RKO (cell line): ENCODE results near the gene CSF3R.

Experiments used
- DNase-seq: peaks from one replicate; pipeline ENCODE4 v3.0.0-alpha.2; 2016; ENCODE audit warnings: low spot score

CSF3R gene

DNA sequence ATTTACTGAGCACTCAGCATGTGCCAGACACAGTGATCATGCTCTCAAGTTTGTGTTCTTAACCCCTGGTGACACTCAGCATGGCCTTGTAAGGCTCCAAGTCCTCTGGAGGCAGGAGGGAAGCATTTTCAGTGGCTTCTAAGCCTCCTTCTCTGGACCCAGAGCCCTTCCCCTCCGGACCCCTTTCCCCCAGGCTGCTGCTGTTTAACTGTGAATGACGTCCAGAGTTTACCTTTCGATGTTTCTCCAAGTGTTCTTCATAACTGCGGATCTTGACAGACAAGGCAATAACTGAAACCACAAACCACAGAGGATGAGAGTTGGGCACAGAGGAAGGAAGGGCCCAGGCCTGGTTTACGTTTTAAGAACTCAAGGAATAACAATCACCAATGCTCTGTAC lies 25.0 kb downstream of the CSF3R start:
- no peak for DNase-seq

DNA sequence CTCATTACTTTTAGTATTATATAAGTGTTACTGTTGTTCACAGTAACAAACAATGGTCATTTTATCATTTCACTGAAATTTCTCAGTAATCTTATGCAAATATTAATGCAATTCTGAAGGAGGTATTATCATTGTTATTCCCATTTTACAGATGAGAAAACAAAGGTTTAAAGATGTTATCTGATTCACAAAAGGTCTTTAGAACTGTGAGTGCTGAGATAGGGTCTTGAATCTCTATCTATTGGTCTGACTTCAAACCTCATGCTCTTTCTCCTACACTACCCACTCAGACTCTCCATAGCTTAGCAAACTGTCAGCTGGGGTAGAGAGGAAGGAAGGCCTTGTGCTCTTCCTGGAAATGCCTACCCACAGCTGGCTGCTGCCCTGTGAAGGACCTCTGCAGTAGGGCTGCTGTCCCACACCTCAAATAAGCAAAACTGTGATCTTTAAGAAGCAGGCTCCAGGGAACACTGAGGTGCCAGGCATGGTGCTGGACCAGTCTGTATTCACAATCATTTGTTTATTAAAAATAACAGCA lies 26.3 kb downstream of the CSF3R start:
- no peak for DNase-seq

DNA sequence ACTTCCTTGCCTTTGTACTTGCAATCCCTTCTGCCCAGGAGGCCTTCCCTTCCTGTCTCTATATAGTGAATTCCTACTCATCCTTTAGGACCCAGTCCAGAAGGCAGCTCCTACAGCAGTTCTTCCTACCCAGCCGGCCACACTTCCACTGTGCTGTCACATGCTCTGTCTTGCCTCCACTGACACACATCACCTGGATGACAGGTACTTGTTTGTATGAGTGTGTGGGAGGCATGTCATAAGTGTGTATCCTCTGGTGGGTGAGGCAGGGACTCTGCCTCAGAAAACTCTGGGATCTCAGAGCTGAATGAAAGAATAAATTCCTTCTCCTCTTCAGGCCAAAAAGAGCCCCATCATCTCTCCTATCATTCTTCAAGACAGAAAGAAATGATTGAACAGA lies 27.3 kb downstream of the CSF3R start:
- no peak for DNase-seq

DNA sequence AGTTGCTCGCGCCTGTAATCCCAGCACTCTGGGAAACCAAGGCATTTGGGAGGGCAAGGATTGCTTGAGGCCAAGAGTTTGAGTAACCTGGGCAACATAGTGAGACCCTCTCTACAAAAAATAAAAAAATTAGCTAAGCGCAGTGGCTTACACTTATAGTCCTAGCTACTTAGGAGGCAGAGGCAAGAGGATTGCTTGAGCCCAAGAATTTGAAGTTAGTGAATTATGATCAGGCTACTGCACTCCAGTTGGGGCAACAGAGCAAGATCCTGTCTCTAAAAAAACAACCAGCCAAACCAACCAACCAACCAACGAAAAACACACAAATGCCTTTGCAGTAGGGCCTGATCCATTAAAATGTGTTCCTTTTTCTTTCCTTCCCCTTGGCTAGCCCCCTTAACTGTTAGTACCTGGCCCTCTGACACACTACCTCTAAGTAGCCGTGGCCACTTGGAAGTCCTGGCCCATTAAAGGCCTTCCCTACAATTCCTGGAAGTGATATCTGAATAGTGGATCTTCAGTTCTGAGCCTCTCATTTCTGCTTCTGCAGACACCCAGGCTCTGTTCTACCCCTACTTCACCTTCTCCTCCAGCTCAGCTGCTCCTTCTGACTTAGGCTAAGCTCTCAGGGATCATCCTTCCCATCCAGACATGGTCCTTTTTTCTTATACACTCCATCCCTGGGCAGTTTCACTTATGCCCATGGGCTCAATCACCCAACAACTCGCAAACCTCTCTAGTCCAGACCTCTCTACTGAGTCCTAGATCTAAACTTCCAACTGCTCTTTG lies 28.9 kb downstream of the CSF3R start:
- DNase-seq, result no peak

DNA sequence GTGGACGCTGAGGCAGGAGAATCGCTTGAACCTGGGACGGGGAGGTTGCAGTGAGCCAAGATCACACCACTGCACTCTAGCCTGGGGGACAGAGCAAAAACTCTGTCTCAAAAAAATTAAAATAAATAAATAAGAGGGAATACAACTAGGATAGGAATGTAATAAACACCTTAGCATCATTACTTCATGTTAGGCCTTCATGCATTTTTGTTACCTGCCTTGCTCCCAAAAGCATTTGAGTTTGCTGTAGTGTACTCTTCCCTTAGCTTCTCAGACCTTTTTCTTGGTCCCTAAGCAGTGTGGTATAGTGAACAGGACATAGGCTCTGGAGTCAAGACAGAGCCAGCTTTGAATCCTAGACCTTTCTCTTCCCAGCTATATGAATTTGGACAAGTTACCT lies 29.7 kb downstream of the CSF3R start:
- DNase-seq, result no peak

DNA sequence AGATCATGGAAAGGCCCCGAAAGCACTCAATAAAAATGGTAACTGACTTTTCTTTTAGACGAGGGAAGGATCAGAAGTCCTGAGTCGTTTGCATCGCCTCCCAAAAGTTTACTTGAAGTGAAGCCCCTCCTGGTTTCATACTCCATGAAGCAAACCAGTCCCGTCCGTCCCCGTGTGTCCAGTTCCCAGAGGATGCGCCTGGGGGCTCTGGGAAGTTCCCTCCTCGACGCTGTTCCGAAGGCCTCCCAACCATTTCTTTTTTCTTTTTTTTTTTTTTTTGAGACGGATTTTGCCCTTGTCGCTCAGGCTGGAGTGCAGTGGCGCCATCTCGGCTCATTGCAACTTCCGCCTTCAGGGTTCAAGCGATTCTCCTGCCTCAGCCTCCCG lies 31.8 kb downstream of the CSF3R start:
- no peak for DNase-seq

DNA sequence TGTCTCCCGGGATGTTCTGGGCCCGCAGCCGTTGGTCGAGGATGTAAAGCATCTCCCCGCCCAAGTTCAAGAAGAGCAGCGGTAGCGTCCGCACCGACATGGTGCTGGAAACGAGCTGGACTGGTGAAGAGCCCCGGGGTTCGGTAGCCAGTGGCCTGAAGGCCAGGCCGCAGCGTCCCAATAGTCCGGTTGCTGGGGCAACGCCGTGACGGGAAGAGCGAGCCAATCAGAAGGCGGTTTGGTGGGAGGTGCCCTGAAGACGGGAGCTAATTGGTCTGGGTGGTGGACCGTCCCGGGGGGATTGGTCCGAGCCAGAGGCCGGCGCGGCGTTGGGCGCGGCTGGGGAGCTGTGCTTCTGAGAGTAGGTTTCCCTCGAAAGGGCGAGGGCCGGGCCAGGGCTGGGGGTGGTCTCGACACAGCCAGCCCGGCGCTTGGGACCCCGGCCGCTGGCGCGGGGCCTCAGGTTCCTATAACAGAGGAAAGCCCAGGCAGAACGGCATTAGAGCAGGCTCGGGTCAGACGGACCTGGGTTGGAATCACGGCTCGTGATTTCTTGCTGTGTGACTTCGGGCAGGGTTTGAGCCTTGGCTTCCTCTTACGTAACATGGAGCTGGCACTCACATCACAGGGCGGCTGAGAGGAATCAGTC lies 32.3 kb downstream of the CSF3R start, which contains the start of gene OSCP1:
OSCP1 (minus strand) TSS at position 182 of the 649 bp plus-strand sequence; CDS start at position 100, 82 bp downstream.
- peak; percentile 97 for DNase-seq

DNA sequence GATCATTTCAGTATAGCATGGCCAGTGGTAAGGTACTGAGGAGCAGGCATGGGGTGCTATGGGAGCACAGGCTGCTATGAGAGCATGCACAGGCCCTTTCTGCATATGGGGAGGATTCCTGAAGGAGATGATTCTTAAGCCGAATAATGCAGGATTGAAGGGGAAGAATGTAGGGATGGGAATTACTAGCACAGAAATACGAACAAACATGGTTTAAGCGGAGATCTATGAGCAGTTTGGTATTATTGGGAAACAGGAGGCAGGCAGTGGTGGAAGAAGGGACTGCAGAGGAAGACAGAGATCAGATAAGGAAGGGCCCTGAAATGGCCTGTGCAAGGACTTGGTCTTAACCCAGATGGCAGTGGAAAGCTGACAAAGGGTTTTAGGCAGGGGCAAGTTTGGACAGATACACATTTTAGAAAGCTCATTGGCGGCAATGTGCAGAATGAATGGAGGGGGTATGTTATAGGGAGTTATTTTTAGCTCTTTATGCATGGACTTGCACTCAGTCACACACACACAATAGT lies 34.1 kb downstream of the CSF3R start:
- no peak for DNase-seq

DNA sequence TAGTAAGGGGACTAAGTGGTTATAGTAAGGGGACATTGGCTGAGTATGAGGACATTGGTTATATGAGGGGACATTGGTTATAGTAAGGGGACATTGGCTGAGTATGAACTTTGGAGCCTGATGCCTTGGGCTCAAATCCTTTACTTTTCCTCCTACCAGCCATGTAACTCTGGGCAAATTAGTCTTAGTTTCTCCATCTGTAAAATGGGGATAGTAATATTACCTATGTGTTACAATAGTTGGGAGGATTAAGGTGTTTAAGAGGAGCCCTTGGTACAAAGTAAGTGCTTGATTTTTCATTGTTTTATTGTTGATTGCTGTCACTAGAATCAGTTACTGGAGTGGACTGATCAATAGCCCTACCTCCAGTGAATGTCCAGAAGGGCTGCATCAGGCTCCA lies 35.3 kb downstream of the CSF3R start:
- DNase-seq, result no peak

DNA sequence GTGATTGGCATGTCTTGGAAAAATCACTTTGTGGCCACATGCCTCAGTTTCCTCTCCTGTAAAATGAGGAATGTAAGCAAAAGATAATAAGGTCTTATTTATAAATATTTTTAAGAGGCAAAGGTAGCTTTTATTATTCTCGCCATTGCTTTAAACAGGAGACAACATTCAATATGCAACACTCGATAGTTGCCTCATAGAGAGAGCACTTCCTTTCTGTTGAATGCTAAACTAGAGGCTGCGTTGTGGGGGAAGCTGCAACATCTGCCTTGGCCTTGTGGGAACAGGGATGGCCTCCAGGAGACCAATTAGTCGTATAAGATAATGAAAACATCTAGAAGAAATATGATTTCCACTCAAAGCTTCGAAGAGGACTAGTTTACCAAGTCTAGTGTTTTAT lies 36.0 kb downstream of the CSF3R start:
- no peak for DNase-seq

DNA sequence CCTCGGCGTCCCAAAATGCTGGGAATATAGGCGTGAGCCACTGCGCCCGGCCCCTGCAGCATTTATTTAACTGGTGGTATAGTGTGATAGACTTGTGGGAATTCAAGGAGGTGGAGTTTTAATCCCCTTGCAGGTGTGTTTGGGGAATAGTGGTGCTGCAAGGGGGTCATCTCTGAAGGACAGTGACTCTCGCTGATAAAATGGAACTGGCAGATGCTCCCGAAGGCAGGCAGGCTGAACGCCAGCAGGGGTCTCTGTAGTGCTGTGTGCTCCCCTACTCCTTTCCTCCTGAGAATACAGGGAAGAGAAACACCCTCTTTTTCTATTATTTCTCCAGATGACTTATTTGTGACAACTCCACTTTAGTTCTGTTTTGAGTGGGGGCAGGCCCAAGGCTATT lies 36.4 kb downstream of the CSF3R start:
- no peak for DNase-seq

DNA sequence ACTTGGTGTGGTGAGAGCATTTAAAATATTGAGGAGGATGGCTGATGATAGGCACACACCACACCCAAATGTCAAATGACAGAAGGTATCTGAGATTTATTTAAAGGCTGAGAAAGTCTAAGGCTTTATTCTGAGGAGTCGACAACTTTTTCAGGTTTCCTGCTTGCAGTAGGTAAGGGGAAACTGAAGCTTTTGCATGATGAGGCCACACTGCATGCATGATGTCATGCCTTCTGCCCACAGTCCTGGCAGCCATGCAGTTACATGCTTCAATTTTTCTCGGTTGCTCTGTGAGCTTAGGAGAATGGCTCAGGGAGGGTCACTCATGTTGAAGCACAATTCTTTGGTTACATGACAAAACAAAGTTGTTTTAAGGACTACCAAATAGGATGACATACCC lies 39.4 kb downstream of the CSF3R start:
- DNase-seq, result no peak

DNA sequence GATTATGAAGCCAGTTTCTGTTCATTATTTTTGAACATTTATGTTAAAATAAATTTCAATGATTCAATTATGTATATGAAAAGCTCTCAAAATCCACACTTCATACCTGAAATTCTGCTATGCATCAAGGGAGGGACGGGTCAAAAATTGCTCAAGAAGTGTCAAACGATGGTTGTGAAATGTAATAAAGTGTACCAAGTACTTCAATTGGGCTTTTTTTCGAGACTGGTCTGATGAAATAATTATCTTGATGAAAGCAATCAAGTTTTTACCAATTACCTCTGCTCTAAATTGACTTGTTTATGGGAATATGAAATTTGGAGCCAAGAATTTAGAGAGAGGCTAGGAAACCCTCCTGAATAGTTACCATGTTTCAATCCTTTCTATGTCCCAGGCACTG lies 40.4 kb downstream of the CSF3R start:
- DNase-seq, result no peak

DNA sequence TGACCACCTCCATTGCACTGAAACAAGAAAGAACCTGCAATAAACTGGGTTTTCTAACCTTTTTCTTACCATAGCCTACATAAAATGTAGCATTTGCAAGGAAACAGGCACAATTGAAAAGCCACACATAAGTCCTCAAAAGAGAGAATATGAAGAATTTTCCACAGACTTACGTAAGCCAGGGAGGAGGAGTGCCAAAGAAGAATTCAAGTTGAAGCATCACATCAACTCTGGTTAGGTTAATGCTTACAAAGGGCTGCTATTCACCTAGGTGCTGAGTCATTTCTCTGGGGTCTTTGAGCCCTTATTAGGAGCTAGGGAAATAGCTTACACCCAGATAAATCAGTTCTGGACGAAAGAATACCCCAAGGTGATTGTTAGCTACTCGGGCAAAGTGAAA lies 42.1 kb downstream of the CSF3R start:
- no peak for DNase-seq

DNA sequence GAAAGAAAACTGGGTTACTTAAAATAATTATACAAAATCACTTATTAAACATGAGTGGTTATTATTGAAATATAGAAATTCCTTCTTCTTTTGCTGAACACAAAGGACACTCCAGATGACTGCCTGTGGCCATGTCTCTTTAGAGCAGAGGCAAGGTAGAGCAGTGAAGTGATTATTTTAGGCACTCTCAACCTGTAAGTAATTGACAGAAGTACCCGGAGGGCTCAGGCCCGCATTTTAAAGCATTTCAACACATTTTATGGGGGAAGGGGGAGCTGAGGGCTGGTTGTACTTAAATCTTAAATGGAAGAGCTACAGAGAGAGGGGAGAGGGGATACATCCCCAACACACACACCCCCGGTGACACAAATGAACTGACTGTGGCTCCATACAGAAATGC lies 42.7 kb downstream of the CSF3R start:
- DNase-seq, result no peak

DNA sequence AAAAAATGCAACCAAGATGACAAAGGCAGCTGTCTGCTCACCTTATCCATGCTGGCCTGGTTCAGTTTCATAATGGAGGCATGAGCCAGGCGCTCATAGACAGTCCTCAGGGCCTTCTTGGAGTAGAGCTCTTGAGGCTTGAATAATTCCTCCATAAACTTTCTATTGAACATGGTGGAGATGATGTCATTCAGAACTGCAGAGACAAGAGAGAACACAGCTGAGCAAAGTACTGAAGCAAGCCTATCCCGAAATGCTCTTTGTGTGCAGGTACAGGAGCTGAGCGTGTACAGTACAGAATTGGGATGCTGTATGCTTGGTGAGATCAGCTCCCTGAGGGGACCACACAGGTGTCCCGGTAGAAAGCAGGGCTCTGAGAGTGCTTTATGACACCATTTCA lies 44.0 kb downstream of the CSF3R start:
- no peak for DNase-seq

DNA sequence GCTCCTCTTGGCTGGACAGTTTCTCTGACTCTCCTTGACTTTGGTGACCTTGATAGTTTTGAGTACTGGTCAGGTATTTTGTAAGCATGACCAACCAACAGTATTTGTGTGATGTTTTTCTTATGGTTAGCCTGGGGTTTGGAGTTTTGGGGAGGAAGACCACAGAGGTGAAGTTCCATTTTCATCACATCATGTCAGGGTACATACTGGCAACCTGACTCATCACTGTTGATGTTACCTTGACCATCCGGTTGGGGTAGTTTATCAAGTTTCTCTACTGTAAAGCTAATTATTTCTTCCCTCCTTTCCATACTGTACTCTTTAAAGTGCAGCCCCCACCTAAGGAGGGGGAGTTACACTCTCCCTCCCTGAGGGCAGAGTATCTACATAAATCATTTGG lies 45.9 kb downstream of the CSF3R start:
- DNase-seq, result no peak

DNA sequence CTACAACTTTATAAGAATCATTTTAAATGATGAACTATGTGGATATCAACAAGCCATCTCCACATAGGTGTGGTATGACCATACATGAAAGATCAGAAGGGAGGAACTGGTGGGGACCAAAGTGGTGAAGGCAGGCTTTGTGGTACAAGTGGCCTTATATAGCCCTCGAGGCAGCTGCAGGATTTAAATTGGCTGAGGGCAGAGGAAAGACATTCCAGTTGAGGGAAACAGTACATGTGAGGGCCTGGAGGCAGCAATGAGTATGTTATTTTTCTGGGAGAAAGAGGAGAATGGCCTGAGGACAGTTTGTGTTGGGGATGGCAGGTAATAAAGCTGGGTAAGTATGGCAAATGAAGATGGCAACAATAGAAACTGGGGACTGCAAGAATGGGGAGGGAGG lies 49.6 kb downstream of the CSF3R start:
- DNase-seq, result no peak

DNA sequence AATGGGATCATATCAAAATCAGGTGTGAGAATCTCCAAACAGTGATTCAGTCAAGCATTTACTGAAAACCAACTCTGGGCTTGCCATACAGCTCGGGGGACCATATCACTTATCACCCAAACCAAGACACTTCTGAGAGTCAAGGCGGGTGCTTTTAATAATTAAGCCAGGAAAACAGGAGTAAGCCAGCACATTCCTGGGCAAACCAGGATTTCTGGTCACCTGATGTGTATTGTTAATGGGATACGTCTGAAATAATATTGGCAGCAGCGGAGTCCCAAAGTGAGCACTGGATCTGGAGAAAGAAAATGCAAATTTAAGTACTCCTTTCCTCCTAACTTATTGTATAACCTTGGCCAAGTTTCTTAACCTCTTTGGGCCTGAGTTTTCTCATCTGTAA lies 50.1 kb downstream of the CSF3R start:
- DNase-seq, result no peak

DNA sequence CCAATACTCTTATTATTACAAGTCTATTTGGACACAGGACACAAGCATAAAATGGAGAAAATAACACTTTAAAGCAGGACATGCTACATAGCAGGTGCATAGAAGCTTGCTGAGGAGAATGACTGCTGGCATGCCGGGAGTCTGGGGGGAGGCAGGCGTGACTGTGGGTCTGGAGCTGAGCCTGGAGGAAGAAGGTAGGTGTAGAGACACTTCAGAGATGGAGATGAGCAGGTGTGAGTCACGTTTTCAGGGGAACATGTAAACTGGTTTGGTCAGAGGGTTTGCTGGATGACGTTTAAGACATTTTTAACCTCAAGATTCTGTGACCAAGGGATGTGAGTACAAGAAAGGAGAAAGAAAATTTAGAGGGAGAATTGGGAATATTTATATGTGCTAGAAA lies 56.9 kb downstream of the CSF3R start:
- DNase-seq, result no peak

DNA sequence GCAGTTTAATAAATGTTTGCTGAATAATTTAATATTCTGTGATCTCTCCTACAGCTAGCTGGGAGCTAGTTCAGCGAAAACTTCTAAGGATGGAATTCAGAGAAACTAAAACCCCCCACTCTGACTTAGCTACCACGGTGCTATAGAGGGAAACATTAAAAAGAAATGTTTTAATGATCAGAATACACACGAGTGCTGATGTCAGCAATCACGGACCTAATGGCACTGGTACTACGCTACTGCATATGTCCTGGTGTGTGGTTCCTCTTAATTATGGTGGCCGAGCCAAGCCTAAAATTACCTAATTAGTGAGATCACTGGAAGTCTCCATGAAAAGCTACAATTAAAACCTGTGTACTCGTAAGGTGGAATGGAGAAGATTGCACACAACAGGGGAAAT lies 61.1 kb downstream of the CSF3R start:
- DNase-seq, result no peak

DNA sequence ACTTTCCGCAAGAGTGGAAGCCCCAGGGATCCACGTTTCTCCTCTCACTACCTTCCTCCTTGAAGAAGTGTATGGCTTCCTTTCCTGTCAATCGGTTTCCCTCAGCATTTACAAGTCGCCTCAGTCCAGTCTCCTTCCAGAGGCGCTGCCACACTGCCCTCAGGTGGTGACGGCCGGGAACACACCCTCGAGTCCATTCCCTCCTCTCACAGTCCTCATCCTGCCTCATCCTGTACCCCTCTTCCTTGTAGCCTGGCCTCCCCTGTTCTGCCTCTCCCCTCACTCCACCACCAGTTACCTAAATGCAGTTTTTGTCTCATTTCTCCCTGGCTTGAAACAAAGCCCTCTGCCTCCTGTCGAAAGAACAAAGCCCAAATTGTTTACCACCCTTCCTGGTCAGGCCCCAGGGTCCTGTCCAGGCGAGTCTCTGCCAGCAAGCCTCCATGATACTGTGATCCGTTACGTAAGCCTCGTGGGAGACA lies 61.8 kb downstream of the CSF3R start:
- DNase-seq, result peak; percentile 84

DNA sequence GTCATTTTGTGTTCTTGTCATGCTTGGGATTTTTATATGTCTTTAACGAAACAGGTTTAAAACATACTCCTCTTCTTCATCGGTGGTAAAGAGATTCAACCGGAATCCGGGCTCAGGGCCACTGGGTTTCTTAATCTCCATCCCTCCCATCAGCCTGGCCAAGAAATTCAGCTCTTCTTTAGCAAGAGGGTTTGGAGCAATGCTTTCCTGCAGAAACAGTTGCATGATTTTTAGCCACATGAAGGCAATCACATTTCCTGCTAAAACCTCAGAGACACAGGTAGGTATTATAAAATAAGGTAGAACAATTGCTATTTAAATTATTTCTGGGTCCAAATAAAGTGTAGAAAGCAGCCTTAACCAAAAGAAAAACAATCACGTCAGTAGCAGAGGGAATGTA lies 62.3 kb downstream of the CSF3R start:
- no peak for DNase-seq
